ENCODE results near the gene CDH13.

CDH13 gene

GRCh38 chr16:82860071-82860470, 233.3 kb downstream of the CDH13 start:
- no peaks in the 10 kb centered on the region for H3K36me3 ChIP-seq (ENCODE audit: insufficient read depth, low read length)
- H3K4me3 ChIP-seq (ENCODE audit: low read depth in 1 of 2, low read length in 2 of 2): no peak overlapping the region
- no peaks in the 10 kb centered on the region for H3K4me1 ChIP-seq (ENCODE audit: insufficient read depth, low read length)
- H3K9ac ChIP-seq (ENCODE audit: low read depth, low read length): no peak overlapping the region
- H4K20me1 ChIP-seq (ENCODE audit: insufficient read depth, low read length): no peaks in the 10 kb centered on the region
- ATAC-seq (ENCODE audit: insufficient read depth, low read depth) (no peak), DNase-seq (no peak)
- H3K4me2 ChIP-seq (ENCODE audit: insufficient read depth, low read length): no peak overlapping the region
- H2AFZ ChIP-seq (ENCODE audit: low read depth, low read length): no peak overlapping the region
- H3K27ac ChIP-seq (ENCODE audit: low read length): no peak overlapping the region
- no peaks in the 10 kb centered on the region for H3K79me2 ChIP-seq (ENCODE audit: insufficient read depth, low read length)
- H3K27me3 ChIP-seq (ENCODE audit: insufficient read depth, low read length, poor library complexity): no peaks in the 10 kb centered on the region
- H3K9me3 ChIP-seq (ENCODE audit: insufficient read depth, low read length, severe bottlenecking): no peaks in the 10 kb centered on the region
- no peak for TF ChIP-seq EZH2 (IDR thresholded peaks at IDR 0.05; ENCODE audit: borderline replicate concordance, low read depth, low read length, severe bottlenecking)
- TF ChIP-seq CTCF (IDR thresholded peaks at IDR 0.05; ENCODE audit: borderline replicate concordance, extremely low read depth, low read length, poor library complexity, severe bottlenecking): no peak

DNA sequence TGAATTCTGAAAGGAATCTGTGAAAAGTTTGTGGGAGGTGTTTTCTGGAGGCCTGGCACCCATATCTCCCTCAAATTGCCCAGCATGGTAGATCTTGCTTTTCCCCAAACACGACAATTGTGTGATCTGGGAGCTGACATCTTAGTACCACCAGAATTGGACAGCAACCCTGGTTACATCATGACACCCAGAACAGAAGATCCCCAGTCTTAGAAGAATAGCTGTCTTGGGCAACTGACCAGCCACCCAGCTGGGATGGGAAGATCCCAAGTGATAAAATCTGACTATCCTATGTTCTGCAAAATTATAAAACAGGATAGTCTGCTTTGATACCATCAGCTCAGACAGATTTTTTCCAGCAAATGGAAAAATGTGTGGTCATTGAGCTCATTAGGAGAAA, 235.3 kb downstream of the CDH13 start:
- no peak overlapping the region for H3K4me2 ChIP-seq (ENCODE audit: insufficient read depth, low read length)
- ATAC-seq (ENCODE audit: insufficient read depth, low read depth) (no peak), DNase-seq (no peak)
- H3K9me3 ChIP-seq (ENCODE audit: insufficient read depth, low read length, severe bottlenecking): peaks cover 2% of the 10 kb centered on the region
- no peak overlapping the region for H3K27ac ChIP-seq (ENCODE audit: low read length)
- H3K9ac ChIP-seq (ENCODE audit: low read depth, low read length): no peak overlapping the region
- no peak overlapping the region for H3K4me3 ChIP-seq (ENCODE audit: low read depth in 1 of 2, low read length in 2 of 2)
- H3K79me2 ChIP-seq (ENCODE audit: insufficient read depth, low read length): no peaks in the 10 kb centered on the region
- no peaks in the 10 kb centered on the region for H3K4me1 ChIP-seq (ENCODE audit: insufficient read depth, low read length)
- no peaks in the 10 kb centered on the region for H4K20me1 ChIP-seq (ENCODE audit: insufficient read depth, low read length)
- no peaks in the 10 kb centered on the region for H3K27me3 ChIP-seq (ENCODE audit: insufficient read depth, low read length, poor library complexity)
- no peak overlapping the region for H2AFZ ChIP-seq (ENCODE audit: low read depth, low read length)
- H3K36me3 ChIP-seq (ENCODE audit: insufficient read depth, low read length): no peaks in the 10 kb centered on the region
- TF ChIP-seq EZH2 (IDR thresholded peaks at IDR 0.05; ENCODE audit: borderline replicate concordance, low read depth, low read length, severe bottlenecking) (no peak), CTCF (IDR thresholded peaks at IDR 0.05; ENCODE audit: borderline replicate concordance, extremely low read depth, low read length, poor library complexity, severe bottlenecking) (no peak)

GRCh38 chr16:82864332-82865040, 237.7 kb downstream of the CDH13 start:
- Histone ChIP-seq H3K4me1 (ENCODE audit: insufficient read depth, low read length) (no peaks in the 10 kb centered on the region), H3K36me3 (ENCODE audit: insufficient read depth, low read length) (no peaks in the 10 kb centered on the region), H3K9me3 (ENCODE audit: insufficient read depth, low read length, severe bottlenecking) (peaks cover 2% of the 10 kb centered on the region), H2AFZ (ENCODE audit: low read depth, low read length) (no peak overlapping the region), H3K27ac (ENCODE audit: low read length) (no peak overlapping the region), H3K4me2 (ENCODE audit: insufficient read depth, low read length) (no peak overlapping the region), H3K9ac (ENCODE audit: low read depth, low read length) (no peak overlapping the region), H3K27me3 (ENCODE audit: insufficient read depth, low read length, poor library complexity) (no peaks in the 10 kb centered on the region), H3K79me2 (ENCODE audit: insufficient read depth, low read length) (no peaks in the 10 kb centered on the region), H3K4me3 (ENCODE audit: low read depth in 1 of 2, low read length in 2 of 2) (no peak overlapping the region), H4K20me1 (ENCODE audit: insufficient read depth, low read length) (no peaks in the 10 kb centered on the region)
- no peak for DNase-seq
- no peak for ATAC-seq (ENCODE audit: insufficient read depth, low read depth)
- no peak for TF ChIP-seq CTCF (IDR thresholded peaks at IDR 0.05; ENCODE audit: borderline replicate concordance, extremely low read depth, low read length, poor library complexity, severe bottlenecking)
- TF ChIP-seq EZH2 (IDR thresholded peaks at IDR 0.05; ENCODE audit: borderline replicate concordance, low read depth, low read length, severe bottlenecking): no peak
